ENCODE results near the gene TEX35.
"Not testable (repeated sequence)": the region's sequence is repeated elsewhere in the genome, so short reads cannot be mapped to it uniquely, and the experiment has no call there.

TEX35 gene

DNA sequence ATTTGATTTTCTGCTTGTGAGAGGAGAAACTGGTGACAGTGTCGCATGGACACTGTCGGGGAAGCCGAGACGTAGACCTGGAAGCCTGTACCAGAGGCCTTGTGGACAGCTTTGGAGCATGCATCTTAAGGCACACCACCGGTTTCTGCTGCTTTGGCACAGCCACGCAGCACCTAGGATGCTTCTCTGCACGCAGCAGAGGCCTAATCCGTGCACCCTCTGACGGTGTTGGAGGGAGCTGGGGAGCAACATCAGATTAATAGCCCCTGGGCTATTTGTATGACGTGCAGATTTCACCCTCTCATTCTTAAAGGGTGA, 30.3 kb downstream of the TEX35 start:
- no peak for DNase-seq

DNA sequence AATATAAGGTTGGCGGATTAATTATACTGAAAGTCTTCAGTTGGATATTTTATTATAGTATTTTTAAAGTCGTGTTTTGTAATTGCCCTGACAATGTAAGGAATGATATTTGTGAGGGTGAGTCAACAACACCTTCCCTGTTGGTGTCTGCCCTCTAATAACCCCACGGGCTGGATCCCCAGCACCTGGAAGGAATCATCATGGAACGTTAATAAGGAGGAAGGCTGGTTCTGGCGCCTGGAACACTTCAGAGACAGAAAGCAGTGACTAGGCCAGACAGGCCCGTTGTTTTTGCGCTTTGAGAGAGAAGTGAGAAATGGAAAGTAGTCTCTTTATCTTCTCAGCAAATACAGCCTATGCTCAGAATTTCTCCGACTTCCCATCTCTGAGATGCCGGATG, 31.6 kb downstream of the TEX35 start:
- no peak for DNase-seq

DNA sequence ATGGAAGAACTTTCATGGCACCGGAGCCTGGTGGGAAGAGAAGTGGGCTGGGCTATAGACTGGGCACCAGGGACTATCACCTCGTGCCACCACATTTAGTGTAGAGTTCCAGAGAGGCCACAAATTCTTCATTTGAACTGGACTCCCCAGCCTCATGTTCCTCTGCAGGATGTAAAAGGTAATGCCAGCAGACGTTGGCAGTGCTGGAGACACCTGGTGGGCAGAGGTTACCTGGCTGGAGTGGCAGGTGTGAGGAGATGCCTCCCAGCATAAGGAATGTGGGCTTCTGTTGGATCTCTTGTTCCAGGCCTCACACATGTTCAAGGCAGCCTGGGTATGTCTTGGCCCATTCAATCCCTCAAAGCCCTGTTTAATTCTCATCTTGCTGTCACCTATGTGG, 35.2 kb downstream of the TEX35 start:
- DNase-seq, result peak in 1 of 2 experiments; percentile 55

GRCh38 chr1:178551307-178551706, 38.4 kb downstream of the TEX35 start:
- no peak for DNase-seq

DNA sequence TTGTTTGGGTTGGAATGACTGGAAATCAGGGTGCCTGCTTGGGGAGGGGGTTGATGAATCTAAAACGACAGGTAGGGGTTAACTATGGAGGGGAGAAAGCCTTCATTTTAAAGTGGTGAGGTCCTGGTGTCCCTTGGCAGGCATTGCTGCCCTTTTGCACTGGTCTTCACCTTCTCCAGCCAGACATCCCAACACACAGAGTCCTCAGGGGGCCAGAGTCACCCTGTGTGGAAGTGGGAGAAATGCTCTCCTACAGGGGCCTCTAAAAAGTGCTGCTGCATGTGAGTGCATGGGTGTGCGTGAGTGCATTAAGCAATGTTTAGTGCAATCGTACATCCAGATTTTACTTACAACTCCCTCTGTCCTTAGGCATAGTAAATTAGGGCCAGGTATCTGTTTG, 39.0 kb downstream of the TEX35 start:
- no peak for DNase-seq

DNA sequence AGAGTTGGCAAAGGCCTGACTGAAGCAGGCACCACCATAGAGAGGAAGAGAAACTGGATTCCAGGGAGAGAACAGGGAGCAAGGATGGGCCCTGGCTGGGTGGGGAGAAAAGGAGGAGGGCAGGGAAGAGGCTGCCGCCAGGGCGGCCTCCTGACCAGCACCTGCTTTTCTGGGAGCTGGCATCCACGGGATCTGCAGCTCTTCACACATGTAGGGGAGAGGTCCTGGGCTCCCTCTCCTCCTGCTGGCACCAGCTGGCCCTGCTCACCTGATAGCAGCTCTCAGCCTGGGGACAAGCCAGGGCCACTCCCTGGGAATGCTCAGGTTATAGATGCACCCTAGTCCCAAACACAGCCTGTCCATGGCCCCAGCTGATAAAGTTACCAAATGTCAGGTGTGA, 39.9 kb downstream of the TEX35 start:
- no peak for DNase-seq

DNA sequence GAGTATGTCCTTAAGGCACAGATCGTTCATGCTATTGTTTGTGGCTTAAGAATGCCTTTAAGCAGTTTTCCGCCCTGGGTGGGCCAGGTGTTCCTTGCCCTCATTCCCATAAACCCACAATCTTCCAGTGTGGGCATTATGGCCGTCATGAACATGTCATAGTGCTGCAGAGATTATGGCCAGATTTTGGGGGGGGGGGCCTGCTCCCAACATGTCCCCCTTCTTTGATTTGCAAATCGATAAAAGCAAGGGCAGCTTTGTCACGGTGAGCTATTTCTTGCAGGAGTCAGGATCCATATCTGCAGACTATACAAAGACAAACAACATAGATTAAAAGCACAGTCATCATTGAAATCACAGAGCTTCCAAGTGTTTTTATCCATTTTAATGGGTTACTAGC, 41.4 kb downstream of the TEX35 start:
- not testable (repeated sequence) for DNase-seq

- not testable (repeated sequence) for DNase-seq
These were observed 42.7 kb downstream of the TEX35 start for GRCh38 chr1:178555613-178556012.

- DNase-seq, result not testable (repeated sequence)
These were observed 45.9 kb downstream of the TEX35 start for GRCh38 chr1:178558816-178559215.

- DNase-seq, result no peak
These were observed 48.0 kb downstream of the TEX35 start for GRCh38 chr1:178560871-178561376.

- DNase-seq, result no peak
These were observed 50.4 kb downstream of the TEX35 start for GRCh38 chr1:178563099-178563820.

- no peak for DNase-seq
These were observed 51.3 kb downstream of the TEX35 start for GRCh38 chr1:178564086-178564782.

DNA sequence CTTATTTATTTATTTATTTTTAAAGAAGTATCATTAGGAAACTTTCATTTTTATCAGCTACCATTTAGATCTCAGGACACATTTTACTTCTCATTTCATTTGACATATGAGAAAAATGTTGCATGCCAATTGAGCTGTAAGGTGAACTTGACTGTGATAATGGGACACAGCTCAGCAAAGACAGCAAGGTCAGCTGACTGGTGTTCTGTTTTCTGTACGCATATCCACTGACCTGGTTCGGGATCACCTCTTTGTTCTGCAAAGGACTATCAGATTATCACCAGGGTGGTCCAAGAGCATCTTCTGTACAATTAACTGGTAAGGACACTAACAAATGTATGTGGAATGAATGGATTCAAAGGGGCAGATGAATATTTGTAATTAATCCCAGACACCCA, 51.9 kb downstream of the TEX35 start:
- DNase-seq, result no peak

DNA sequence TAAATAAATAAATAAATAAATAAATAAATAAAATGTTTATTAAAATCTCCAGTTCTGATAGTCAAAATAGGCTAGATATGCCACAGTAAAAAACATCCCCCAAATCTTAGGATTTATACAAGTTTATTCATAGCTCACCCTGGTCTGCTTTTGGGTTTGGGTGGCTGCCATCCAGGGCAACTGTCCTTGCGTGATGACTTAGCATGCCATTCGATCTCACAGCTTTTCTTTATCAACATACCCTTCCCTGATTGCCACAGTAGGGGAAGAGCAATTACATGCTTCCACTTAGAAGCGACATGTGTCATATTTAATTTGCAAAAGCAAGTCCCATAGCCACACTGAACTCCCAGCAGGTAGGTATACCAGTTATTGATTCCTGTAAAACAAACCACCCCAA, 52.7 kb downstream of the TEX35 start:
- no peak for DNase-seq

GRCh38 chr1:178566187-178566586, 53.3 kb downstream of the TEX35 start:
- DNase-seq, result no peak

DNA sequence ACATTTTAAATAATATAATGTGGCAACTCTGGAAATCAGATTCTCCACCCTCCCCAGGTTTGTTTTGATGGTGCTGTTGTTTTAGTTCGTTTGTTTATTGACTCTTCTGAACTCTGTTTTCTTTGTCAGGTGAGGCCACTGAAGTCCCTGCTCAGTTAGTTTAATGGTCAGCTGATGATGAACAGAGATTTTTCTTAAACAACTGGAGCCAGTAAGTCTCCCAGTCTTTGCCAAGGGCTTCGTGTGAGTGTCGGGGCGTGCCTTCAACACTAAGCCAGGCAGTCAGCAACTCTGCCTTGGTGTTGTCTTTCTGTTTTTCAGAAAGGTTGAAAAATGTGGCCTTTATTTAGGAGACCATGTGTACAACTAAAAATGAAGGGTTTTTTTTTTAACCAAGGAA, 58.9 kb downstream of the TEX35 start:
- no peak for DNase-seq
